NCI-H1105 (cell line): ENCODE results near the gene EIF4E2.
"Not testable (repeated sequence)": the region's sequence is repeated elsewhere in the genome, so short reads cannot be mapped to it uniquely, and the experiment has no call there.

Source experiments
- DNase-seq: peaks from one replicate; lab custom pipeline; 2025; lab: John Stamatoyannopoulos, UW

The EIF4E2 gene

DNA sequence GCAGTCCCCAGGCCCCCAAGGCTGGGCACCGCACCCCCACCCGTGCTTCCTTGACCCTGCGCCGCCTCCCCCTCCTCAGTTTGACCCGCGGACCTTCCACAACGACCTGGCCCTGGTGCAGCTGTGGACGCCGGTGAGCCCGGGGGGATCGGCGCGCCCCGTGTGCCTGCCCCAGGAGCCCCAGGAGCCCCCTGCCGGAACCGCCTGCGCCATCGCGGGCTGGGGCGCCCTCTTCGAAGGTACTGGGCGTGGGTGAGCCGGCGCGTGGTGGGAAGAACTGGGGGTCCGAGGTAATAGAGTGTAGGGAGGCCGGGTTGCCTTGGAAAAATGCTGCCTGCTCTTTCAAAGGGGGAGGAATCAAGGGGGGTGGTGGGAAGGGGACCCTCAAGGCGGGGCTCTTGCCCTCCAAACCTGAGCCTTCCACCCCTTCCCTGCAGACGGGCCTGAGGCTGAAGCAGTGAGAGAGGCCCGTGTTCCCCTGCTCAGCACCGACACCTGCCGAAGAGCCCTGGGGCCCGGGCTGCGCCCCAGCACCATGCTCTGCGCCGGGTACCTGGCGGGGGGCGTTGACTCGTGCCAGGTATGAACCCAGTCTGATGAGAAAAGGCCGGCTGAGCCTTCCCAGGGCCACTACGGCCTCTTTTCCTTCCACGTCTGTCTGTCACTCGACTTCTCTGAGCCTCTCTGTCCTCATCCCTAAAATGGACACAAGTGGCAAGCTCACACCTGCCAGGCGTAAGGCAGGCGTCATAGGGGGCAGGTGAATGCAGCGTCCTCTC, 27.7 kb upstream of the EIF4E2 start:
- DNase-seq: no peak

DNA sequence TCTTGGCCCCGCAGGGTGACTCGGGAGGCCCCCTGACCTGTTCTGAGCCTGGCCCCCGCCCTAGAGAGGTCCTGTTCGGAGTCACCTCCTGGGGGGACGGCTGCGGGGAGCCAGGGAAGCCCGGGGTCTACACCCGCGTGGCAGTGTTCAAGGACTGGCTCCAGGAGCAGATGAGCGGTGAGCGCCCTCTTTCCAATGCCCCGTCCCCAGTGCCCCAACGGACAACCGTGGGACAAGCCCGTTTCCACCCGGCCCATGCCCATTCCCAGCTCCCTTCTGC, 27.1 kb upstream of the EIF4E2 start:
- DNase-seq: no peak

DNA sequence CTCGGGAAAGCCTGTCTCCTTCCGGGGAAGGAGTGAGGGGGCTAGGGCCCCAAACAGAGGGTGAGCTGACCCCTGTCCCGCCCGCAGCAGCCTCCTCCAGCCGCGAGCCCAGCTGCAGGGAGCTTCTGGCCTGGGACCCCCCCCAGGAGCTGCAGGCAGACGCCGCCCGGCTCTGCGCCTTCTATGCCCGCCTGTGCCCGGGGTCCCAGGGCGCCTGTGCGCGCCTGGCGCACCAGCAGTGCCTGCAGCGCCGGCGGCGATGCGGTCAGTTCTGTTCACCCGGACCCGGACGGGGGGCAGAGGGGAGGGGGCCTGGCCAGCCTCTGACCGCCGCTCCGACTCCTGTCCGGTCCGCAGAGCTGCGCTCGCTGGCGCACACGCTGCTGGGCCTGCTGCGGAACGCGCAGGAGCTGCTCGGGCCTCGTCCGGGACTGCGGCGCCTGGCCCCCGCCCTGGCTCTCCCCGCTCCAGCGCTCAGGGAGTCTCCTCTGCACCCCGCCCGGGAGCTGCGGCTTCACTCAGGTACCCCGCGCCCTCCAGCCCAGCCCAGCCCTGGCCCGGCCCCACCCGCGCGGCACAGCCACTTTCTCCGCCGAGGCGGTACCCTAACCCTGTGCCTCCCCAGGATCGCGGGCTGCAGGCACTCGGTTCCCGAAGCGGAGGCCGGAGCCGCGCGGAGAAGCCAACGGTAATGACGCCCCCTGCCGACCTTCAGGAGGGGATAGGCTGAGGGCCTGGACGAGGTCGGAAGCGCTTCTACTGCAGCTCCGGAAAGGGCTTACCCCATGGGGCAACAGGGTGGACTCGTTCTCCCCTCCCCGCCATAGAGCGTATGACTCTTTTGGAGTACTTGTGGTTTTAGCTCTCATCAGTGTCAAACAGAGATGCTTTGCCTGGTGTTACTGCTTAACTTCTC, 26.5 kb upstream of the EIF4E2 start:
- DNase-seq: no peak

- no peak for DNase-seq
Measured at GRCh38 chr2:232524771-232525170, 25.7 kb upstream of the EIF4E2 start.

- no peak for DNase-seq
Measured at GRCh38 chr2:232525199-232525598, 25.3 kb upstream of the EIF4E2 start.

DNA sequence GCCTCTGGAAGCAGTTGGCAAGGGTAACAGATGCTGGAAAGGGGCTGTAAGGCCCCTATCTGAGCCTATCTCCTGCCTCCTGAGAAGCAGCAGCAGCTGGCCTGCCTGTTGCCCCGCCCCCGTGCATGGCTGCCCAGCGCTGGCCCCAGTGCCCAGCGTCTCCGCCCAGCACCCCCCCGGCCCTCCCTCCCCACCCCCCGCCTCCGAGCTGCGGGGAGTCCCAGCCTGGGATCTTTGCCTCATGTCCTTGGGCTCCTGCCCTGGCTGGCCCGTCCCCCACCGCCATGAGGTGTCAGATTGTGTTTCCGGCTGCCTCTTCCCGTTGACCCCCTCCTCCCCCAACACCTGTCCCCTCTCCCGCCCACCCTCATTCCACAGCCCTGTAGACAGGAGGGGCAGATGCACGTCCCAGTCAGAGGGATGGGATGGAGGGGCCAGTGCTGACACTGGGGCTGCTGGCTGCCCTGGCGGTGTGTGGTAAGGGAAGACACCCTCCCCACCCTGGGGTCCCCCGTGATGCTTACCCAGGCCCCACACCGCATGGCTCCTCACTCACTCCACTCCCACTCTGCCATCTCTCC, 24.6 kb upstream of the EIF4E2 start, which contains the start of gene CHRND:
CHRND (plus strand) TSS at position 370 of the 581 bp plus-strand sequence; CDS start at position 426, 56 bp downstream.
- DNase-seq: no peak

DNA sequence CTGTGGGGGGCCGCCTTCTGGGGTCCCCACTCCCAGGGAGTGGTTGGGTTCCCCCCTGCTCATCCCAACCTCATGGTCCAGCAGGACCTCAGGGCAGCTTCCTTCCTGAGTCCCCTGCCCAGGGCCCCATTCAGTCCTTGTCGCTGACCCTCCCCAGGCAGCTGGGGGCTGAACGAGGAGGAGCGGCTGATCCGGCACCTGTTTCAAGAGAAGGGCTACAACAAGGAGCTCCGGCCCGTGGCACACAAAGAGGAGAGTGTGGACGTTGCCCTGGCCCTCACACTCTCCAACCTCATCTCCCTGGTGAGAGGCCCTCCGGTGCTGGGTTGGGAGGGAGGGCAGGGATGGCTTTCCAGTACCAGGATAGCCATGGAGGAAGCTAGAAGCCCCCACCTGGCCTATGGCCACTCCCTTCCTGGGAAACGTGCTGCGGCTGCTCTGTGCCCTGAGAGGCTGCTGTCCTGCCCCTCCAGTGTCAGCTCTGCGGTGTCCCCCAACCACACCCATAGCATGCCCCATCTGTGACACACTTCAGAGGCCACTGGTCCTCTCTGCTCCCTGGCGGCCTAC, 24.0 kb upstream of the EIF4E2 start:
- no peak for DNase-seq

DNA sequence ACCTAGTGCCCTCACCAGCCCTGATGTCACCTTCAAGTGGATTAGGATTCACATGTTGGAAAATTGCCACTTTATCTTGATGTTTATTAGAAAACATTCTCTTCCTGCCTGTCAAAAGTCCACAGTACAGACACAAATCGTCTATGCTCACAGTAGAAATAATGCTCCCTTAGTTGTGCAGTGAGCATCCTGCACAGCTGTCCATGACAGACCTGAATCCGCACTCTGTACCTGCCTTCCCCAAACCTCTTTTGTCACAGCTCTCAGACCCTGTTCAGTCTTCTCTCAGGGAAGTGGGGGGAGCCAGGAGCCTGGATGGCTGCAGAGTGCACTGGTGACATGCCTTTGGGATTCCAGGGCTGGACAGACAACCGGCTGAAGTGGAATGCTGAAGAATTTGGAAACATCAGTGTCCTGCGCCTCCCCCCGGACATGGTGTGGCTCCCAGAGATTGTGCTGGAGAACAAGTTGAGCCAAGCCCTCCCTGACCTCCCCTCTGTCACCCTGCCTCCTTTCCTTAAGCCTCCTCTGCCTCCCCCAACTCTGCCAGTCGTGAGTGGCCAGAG, 22.5 kb upstream of the EIF4E2 start:
- DNase-seq: no peak

DNA sequence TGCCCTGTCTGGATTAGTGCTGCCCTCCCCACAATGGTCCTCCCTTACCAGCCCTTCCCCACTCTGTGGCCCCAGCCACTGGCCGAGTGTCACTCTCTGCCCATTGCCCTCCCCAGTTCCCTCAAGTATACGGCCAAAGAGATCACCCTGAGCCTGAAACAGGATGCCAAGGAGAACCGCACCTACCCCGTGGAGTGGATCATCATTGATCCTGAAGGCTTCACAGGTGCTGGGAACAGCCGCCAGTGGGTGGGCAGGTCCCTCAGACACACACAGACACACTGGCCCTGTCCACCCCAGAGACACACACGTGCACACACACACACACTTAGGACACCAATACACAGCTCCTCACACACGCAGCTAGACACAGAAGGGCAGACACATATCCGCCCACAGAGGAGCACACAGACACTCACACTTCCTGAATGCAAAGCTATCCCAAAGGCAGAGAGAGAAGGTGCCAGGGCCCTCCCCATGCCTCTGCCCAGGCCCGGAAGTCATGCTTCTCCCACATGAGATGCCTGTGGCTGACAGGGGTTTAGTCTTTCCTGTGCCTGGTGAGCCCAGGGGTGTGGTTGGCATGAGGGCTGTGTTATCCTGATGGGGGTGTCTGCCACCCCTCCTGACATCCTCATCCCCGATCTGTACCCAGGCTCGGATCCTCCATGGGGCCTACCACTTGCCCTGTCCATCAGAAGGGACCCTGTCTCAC, 21.6 kb upstream of the EIF4E2 start:
- no peak for DNase-seq

GRCh38 chr2:232529806-232530547, 20.5 kb upstream of the EIF4E2 start:
- no peak for DNase-seq

DNA sequence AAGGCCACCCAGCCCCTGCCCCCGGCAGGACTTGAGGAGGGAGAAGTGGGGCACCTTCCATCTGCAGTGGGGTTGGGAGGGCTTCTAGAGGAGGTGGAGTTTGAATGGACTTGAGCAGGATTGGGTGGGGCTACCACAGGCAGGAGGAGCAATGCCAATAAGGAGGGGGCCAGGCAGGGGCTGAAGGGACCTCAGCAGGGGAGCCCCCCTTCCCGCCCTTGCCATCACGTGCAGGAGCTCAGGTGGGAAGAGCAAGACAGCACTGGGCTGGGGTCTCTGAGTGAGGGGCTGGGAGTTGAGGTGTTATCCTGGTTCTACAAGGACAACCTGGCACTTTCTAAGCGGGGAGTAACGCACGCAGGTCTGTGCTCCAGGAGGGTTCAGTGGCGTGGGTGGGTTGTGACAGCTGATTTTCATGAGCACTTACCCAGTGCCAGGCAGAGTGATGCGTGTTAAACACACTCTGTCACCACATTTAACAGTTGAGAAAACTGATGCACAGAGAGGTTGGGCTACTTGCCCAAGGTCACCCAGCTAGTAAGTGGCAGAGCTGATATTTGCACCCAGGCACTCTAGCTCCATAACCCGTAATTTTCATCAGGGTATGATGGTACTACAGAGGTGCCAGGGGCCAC, 19.7 kb upstream of the EIF4E2 start:
- no peak for DNase-seq

DNA sequence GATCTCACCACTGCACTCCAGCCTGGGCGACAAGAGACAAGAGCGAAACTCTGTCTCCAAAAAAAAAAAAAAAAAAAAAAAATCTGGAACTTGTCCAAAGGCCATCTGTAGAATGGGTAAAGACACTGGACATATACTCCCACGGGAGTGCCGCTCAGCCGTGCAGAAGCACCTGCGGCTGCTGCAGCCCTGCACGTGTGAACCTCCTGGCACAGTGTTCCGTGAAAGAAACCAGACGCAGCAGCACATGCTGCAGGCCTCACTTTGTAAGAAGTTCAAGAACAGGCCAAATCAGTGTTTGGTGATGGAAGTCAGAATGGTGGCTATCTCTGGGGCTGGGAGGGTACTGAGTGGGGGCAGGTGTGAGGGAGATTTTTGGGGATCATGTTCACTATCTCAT, 18.1 kb upstream of the EIF4E2 start:
- DNase-seq: no peak

DNA sequence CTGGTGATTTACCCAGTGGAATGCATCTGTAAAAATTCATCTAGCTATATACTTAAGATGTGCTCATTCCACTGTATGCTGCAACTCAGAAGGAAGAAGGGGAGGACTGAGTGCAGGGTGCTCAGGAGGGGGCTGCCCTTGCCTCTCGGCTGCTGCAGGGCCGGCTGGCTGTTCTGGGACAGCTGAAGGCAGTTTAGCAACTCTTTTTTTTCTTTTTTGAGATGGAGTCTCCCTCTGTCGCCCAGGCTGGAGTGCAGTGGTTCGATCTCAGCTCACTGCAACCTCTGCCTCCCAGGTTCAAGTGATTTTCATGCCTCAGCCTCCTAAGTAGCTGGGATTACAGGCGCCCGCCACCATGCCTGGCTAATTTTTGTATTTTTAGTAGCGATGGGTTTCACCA, 17.7 kb upstream of the EIF4E2 start:
- DNase-seq: not testable (repeated sequence)

- no peak for DNase-seq
Measured at GRCh38 chr2:232533944-232534710, 16.4 kb upstream of the EIF4E2 start.

GRCh38 chr2:232534940-232535651, 15.4 kb upstream of the EIF4E2 start:
- no peak for DNase-seq

GRCh38 chr2:232535761-232536530, 14.5 kb upstream of the EIF4E2 start:
- no peak for DNase-seq

GRCh38 chr2:232537079-232537478, 13.4 kb upstream of the EIF4E2 start:
- DNase-seq: no peak

DNA sequence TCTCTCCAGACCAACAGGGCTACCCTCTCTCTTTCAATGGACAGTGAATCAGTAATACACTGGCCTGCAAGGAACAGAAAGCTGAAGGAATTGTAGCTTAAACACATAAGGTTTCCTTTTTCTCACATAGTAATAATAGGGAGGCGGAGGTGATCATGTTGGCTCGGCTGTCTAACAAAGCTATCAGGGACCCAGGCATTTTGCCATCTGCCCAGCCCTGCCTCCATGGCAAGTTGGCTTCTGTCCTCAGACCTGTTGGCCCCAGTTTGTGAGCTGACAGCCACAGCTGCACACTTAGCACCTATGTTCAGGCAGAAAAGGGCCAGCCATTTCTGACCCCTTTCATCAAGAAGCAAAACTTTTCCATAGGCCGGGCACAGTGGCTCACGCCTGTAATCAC, 13.0 kb upstream of the EIF4E2 start:
- DNase-seq: no peak
